Glomerular endothelial cell (primary cell): Measurements from ENCODE around the gene FOXP2. TPM values are rescaled to one million over a fixed set of nuclear protein-coding genes. Genes with fewer than 3 reads are reported as not detected.
"Not testable (repeated sequence)": the region's sequence is repeated elsewhere in the genome, so short reads cannot be mapped to it uniquely, and the experiment has no call there.

Source experiments
- DNase-seq: peaks from one replicate; pipeline ENCODE4 v3.0.0-alpha.2; 2011; ENCODE audit warnings: low read depth, low spot score; ENCODE audit errors: extremely low read depth
- total RNA-seq: library from RNA; depleted of rRNA; stranded (reverse); fragments of >200 nt; gene quantifications from 2 replicates; pipeline ENCODE4 v1.2.3, GENCODE V29; 2015

Gene FOXP2
- 0.68 and 3.5 TPM in 2 replicates for total RNA-seq

DNA sequence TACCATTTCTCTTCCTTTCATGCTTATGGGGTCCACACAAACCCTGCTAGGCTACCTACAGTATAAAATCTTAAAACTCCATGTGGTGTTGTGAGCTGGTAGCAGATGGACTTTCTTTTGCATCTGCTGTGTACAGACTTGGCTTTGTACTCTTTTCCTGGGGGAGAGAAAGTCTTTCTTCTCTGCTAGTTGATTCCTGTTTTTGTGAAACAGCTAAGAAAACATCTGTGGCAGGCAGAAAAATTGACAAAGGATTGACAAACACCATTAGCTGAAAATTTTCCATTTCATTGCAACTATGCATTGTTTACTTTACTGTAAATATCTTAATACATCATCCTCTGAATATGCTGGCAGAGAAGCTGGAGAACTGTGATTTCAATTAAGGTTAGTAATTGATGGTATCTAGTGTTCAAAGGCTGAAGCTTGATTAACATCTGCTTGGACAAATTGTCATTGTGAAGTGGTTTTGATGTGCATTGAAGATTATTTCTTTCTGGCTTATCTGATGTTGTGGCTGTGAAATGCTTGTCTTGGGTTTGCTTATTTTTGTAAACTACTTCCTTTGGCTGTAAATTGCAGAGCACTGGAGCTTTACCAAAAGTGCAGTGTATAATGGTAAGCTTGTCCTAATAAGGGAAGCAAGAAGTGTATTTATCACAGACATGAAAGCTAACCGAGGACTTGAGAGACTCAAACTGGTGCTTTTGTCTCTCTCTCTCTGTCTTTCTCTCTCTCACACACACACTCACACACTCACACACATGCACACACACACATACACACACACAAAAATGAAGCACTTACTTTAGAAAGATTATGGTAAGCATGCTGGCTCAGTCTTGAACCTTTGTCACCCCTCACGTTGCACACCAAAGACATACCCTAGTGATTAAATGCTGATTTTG lies at the start of gene FOXP2:
Gene FOXP2, plus strand, starts transcription at position 660 of the 908 bp plus-strand sequence. CDS start 11,697 bp downstream, outside the sequence.
- DNase-seq, result peak; percentile 3

DNA sequence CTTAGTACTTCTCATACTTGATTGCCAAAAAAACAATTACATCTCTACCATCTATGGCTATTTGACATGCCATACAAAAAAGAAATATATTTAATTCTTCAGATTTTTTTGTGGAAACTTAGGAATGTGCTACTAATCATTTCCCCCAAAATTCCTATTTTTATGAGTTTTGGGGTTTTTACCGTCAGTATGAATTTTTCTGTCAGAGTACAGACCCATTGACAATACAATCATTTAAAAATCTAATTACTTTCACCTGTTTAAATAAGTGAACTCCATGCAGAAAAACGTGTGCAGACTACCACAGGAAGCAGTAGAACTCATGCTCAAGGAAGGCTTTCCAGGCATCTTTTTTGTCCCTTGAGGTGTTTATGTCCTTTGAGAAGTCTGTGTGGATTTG lies 48.8 kb upstream of the FOXP2 start:
- no peak for DNase-seq

DNA sequence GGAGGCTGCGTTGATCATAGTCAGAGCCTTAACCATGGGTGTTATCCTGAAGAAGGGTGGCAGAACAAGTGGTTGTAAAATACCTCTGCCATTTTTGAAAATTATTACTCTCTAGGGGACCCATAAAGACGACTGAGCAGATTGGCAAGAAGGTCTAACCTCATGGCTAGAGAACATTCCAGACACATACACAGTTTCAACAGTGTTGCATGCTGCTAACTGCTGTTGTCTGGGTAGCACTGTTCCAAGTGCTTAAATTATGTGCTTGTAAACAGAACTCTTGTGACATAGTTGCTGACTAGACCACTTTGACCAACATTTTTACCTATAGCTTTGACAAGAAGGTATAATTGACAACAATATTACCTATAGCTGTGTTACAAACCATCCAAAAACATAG lies 46.1 kb upstream of the FOXP2 start:
- no peak for DNase-seq

DNA sequence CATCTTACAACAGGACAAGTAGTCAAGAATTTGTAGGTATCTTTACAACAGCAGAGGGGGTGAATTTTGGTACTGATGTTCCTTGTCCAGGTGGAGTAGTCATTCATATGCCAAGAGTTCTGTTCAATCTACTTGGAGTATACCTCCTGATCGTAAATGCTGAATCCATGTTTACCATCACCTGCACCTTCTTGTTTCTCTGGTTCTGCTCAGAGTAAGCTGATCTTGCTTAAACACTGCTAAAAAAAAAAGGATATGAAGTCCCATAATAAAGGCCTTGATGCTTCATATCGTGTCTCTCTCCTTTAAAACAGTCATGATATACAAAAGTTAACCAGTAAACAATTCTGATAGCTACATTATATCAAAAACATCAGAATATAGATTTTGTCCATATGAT lies 45.3 kb upstream of the FOXP2 start:
- no peak for DNase-seq

DNA sequence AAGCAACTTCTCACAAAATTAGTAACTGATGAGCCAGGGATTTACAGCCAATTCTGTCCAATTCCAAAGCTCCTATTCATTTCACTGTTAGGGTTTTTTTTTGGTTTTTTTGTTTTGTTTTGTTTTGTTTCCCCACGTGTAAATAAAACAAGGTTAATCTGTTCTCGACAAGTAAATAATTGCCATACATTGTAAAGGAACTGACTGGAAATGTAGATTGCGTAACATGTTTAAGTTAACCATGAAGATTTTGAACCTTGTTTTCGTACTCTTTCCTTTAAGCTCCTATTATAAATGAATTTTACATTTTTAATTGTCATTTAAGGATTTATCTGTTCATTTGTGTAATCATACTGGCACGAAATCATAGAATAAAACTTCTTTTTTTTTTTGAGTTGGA lies 42.0 kb upstream of the FOXP2 start:
- no peak for DNase-seq

DNA sequence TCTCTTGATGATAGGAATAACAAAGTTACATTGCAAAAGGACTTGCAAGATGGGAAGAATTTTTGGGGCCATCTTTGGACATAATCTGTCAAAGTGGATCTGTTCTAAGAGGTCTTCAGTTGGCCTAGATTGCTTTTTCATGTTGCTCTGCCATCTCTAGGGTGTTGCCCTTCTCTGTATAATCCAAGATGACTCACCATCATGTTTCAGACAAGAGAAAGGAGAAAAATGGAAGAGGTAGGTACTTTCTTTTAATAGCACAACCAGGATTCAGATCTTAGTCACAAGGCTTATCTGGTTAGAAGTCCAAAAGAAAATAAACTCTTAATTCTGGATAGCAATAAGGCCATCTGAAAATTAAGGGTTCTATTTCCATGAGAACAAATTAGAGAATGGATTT lies 38.7 kb upstream of the FOXP2 start:
- no peak for DNase-seq

DNA sequence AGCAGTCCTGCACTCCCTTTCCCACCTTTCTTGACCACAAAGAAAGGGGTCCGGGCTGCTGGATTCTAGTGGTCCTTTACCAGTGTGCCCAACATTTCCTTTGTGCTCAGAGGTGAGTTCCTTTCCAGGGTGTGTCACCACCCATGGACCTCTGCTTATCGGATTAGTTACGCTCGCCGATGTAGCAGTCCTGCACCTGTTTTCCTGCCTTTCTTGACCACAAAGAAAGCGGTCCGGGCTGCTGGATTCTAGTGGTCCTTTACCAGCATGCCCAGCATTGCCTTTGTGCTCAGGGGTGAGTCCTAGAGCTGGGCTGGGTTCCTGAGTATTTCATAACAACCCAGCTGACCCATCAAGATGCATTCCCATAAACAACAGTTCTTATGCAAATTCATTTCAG lies 30.7 kb upstream of the FOXP2 start:
- DNase-seq, result not testable (repeated sequence)

DNA sequence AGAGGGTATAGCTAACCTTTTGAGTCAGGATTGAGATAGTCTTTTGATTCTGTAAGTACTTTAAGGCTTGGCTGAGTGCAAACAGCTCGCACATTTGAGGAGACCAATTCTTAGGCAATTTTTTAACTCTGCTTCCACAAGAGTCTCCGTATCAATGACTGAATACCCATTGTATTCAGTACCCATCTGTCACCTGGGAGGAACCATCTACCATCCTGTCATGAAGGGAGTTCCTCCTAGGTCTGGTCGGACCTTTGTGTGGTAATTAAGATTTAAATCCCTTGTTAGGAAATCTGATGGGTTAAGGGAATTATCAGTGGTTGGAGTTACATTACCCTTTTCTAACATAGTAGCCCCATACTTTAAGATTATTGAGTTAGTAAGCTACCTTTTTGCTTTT lies 30.3 kb upstream of the FOXP2 start:
- DNase-seq, result not testable (repeated sequence)

DNA sequence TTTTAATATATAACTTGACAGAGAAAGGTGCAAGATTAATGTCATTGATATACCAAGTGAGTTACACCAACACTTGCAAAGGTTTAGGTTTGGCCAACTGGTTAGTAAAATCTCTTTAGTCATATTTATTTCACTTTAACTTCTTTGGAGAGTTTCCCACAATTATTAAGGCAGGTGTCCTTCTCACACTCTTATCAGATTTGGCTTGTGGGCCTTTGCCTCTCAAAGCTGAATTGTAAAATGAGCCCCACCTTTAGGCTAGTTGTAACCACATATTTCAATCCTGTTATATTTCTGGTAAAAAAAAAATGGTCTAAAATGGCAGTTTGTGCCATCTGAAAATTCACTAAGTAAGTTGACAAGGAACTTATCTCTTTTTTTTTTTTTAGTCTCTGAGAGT lies 26.6 kb upstream of the FOXP2 start:
- DNase-seq, result no peak

DNA sequence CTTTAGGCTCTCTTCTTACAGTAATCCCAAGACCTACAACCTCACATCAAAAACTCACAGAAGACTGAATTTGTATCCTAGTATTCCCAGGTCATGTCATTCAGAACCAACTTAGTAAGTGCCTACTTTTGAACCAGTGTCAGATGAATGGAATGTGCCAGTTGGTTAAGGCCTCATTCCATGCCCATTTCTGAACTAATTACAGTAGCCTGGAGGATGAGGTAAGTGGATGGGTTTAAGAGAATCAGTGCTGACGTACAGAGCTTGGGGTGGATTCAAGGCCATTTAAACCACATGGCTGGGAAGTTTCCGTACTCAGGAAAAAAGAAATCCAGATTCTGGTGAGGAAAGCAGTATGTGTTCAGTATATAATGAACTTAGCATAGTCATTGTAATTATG lies 21.9 kb upstream of the FOXP2 start:
- DNase-seq, result no peak

DNA sequence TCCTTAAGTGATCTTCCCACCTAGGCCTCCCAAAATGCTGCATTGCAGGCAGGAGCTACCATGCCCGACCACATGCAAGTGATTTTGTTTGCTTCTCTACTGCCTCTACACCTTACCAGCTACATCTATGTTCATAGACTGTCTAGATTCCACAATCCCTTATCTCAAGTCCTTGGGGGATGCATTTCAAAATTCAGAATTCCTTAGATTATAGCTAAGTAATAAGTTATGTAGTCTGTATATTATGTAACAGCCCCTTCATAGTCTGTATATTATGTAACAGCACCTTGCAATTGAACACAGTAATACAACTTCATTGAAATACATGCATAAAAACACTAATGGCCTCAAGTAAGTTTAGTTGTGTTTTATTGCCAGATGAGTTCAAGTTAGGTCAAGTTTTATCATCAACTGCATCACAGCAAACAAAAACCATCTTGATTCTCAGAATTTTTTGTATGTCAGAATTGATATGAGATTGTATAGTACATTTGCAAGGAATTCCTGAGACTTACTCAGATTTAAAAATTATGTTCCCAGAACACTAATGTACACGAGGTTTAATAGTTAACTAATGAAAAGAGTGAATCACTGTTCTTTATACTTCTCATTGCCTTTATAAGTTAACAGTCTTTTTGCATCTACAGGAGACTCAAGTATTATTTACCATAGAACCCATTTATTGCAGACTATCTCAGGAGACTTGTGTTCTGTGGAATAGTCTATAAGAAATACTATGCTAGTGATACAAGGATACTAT lies 11.6 kb upstream of the FOXP2 start:
- no peak for DNase-seq

DNA sequence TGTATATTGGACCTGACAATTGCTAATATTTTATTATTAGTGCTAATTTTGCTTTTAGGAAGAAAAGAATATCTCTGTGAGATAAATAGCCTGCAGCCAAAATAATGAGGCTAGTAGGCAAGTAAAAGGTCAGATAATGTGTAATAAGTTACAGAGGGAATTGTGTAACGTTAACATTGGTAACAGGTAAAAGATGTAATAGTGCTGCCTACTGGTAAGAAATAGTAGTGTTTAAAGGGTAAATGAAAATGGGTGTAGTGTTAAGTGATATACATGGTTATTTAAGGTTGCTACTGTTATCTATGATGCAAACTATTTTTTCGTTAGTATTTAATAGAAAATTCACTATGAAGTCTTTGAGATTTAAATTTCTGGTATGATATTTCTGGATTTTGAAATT lies 9.2 kb upstream of the FOXP2 start:
- DNase-seq, result peak; percentile 5

DNA sequence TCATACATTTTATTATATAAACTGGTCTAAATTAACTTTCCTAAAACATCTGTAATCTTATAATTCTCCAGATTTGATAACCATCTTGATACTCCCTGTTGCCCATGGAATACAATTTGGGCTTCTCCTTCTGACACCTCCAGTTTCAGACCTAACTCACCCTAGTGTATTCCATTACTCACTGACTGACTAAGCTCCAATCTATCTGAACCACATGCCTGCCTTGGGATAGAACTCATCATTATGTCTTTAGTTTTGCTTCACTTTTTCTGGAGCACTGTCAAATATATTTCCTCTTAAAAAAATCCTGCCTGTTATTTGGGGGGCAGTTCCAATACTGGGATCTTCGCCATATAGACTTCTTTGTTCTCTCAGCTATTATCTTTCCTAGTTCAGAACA lies 4.9 kb upstream of the FOXP2 start:
- DNase-seq, result no peak

DNA sequence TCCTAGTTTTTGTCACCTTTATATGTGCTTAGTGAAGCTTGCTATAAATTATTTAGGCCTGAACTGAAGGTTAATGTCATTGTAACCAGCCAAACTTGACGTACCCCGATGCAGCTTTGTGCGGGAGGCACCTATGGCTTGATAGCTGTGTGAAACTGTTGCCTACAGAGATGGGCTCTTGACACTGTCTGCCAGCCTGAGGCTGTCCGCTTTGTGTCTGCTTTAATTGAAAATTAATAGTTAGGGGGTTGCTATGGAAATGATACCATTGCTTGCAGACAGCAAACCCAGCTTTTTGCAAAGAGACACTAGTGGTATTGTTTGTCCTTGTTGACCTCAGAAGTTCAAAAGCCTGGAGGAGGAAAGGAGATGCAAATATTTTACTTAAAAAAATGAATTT lies 2.1 kb upstream of the FOXP2 start:
- no peak for DNase-seq

DNA sequence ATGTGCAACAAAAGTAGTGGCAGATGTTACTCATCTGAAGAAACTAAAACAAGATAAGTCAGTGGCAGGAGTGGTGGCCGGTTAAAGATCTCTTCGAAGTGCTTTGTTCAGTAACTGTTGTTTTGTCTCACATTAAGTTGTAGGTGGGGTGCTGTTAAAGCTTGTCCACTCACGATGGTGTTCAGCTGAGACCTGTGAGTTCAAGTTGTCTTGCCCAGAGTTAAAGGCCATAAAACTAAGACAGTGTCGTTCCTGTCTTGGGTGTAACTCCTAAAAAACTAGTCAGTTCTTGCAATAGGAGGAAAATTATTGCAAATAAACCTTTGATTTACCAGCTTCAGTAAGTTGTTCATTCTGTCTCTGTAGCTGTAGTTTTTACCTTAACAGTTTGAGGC lies 857 bp upstream of the FOXP2 start:
- no peak for DNase-seq

DNA sequence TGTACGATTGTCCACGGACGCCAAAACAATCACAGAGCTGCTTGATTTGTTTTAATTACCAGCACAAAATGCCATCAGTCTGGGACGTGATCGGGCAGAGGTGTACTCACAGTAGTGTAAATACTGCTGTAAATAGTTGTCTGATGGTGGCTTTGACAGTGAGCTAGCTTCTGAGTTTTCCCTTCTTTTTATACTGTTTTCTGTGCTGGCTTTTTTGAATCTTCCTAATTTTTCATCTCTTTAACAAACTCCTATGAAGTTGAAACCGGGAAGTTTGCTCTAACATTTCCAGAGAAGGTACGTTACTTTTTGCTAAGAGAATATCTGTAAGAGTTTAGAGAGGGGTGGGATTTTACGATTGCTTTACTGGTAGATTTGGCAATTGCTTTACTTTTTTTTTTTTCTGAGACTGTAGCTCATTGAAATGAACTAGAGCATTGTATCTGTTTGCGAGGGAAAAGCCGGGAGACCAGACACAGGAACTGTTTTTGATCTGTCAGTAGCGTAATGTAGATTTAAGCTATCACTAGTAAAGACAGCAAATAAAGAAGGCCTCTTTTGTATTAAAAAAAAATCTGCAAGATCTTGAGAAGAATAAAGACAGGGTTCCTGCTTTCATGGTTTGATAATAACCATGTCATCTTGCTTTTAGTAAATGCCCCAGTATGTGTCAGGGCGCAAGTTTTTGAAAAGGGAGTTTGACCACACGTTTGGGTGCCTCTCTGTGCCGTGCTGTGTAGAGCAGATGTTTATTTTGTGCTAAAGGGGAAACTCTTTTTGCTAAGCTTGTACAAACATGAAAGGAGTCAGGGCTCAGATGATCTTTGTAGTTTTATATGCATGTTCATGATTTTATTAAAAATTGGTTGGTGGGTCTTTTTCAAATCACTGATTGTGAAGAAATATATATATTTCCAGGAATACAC lies 712 bp downstream of the FOXP2 start:
- peak; percentile 0 for DNase-seq

DNA sequence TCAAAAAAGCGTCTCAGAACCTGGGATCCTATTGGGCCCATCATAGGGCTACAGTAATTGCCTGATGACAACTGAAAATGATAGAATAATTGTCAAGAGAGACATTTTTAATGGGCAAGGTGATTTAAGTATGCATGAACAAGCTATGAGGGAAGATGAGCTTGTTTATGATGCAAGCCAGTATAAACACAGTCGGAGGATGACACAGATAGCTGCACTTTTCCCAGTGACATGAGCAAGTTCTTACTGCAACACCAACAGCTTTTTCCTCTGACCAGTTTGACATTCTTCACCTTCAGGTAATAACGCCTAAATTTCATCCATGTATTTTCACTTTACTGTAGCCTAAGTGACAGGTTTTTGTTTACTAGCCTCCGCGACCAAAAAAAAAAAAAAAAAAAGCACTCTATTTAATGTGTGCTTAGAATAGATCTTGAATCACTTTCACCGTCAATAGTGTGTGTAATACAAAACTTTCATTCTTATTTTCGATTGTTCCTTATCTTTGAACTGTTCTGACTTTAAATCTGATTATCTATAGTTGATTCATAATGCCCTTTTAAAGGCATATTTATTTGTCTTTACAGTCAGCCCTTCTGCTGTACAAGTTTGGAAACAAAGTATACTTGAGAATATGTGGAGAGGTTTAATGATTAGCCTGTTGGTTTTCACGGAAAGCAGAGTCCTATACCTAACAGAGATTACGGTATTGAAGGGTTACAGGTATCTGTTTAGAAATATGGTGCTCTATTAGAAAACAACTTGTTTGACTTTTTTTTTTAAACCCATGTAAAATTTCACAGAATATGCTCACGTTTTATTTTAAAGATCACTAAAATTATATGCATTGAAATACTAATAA lies 1.7 kb downstream of the FOXP2 start:
- DNase-seq, result no peak

DNA sequence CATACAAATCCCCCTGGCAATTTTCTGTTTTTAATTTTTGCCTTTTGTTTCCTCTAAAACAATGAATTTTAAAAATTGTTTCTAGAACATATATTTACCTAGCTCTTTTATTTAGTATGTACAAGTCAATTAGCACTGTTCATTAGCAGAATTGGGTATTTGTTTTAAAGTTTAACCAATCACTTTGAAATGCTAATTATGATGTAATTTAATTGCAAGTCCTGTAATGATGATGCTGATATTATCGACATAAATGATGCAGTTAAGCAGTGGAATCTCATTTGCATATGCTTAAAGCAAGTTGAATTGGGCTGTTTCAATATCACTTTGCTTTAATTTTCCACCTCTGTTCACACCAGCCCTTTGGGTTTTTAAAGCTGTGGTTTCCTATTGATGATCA lies 2.7 kb downstream of the FOXP2 start:
- no peak for DNase-seq

DNA sequence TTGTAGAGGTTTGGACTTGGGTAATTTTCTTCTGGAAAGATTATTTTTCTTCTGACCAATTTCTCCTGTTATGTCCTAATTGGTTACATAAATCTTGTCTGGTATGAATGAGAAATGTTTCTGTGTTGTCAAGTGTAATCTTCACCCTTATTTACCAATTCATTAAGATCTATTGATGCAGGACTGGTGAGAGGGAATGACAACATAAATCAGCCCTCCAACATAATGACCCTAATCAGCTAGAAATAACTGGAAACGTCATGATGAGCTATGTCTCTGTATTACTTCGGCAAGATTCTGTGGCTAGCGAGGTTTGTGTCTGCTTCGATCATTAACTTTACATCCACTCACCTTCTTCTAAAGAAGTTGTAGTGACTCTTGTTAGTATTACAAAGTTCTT lies 3.5 kb downstream of the FOXP2 start:
- DNase-seq, result no peak
